Measurements from ENCODE around the gene AFG3L2.

DNA sequence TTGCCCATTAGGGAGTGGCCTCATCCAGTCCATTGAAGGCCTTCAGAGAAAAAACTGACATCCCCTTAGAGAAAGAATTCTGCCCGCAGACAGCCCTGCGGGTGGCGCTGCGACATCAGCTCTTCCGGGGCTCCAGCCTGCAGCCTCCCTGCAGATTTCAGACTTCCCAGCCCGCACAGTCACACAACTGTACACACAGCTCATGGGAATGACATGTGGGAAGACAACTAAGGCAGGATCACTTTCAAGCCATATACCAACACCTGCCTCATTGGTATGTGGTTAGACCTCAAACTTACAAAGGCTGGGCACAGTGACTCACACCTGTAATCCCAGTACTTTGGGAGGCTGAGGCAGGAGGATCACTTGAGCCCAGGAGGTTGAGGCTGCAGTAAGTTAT is 93.8 kb downstream of the AFG3L2 start:
- TF ChIP-seq TAF1 (IDR thresholded peaks at IDR 0.05; ENCODE audit: low read depth, low read length) (no peak), TAF7 (optimal IDR thresholded peaks at IDR 0.05; ENCODE audit: borderline replicate concordance, low read depth, low read length) (no peak), SIX5 (IDR thresholded peaks at IDR 0.05; ENCODE audit: low read depth, low read length) (no peak)

Measured in H1 (cell line).